CD4-positive, alpha-beta T cell (primary cell): ENCODE results near the gene SMIM38. TPM values are rescaled to one million over a fixed set of nuclear protein-coding genes. Genes with fewer than 3 reads are reported as not detected.

Experiments used
- ATAC-seq: fragments of 200-7000 bp; cut with Tn5 transposase; one replicate; pipeline ENCODE4 v1.10.0; 2022; ENCODE audit warnings: mild to moderate bottlenecking; ENCODE audit not compliant: poor library complexity
- CTCF ChIA-PET: fragments of 350-600 bp; sonication (Branson Sonifier 250); formaldehyde crosslinking; loops from one replicate; lab custom pipeline; 2021; ENCODE audit warnings: antibody characterized with exemption, inconsistent platforms; lab: Charles Lee
- POLR2A ChIA-PET: fragments of 350-600 bp; sonication (Branson Sonifier 250); formaldehyde crosslinking; loops from one replicate; lab custom pipeline; 2021; ENCODE audit warnings: antibody characterized with exemption, inconsistent platforms; lab: Charles Lee
- DNase-seq, 14 experiments: peaks; one replicate each; pipeline ENCODE4 v3.0.0-alpha.2; 2013 to 2020; ENCODE audit warnings: mixed read lengths in 2 of 14
- H3K27ac ChIP-seq, 2 donors: one replicate each; pipeline versions ENCODE4 v1.5.1 to v1.7.0; 2013; ENCODE audit warnings: low read length in 2 of 2, low read depth in 1 of 2, mild to moderate bottlenecking in 1 of 2
- H3K27me3 ChIP-seq, 2 experiments: 1 replicate in 1 of 2; 2 replicates in 1 of 2; pipeline versions ENCODE4 v1.6.1 to v1.7.0; 2013; ENCODE audit warnings: low read length in 2 of 2, control low read depth in 1 of 2, mild to moderate bottlenecking in 1 of 2, moderate library complexity in 1 of 2; ENCODE audit not compliant: insufficient read depth in 2 of 2, control insufficient read depth in 1 of 2
- H3K36me3 ChIP-seq: one replicate; pipeline ENCODE4 v1.6.1; 2013; ENCODE audit warnings: low read length, control low read depth; ENCODE audit not compliant: insufficient read depth
- H3K4me1 ChIP-seq: one replicate; pipeline ENCODE4 v1.6.1; 2013; ENCODE audit warnings: low read length, control low read depth; ENCODE audit not compliant: insufficient read depth
- H3K4me3 ChIP-seq: one replicate; pipeline ENCODE4 v1.5.1; 2013; ENCODE audit warnings: mild to moderate bottlenecking, low read length, moderate library complexity
- H3K9me3 ChIP-seq, 2 experiments: 1 replicate in 1 of 2; 2 replicates in 1 of 2; pipeline versions ENCODE4 v1.6.1 to v1.7.0; 2013; ENCODE audit warnings: low read length in 2 of 2, mild to moderate bottlenecking in 2 of 2, control low read depth in 1 of 2, moderate library complexity in 1 of 2; ENCODE audit not compliant: control insufficient read depth in 1 of 2, insufficient read depth in 1 of 2
- H3K27ac Mint-ChIP-seq: one replicate; pipeline ENCODE4 v1.8.0; 2020; ENCODE audit warnings: mixed read lengths
- H3K27me3 Mint-ChIP-seq: one replicate; pipeline ENCODE4 v1.8.0; 2021; ENCODE audit warnings: mixed read lengths
- H3K36me3 Mint-ChIP-seq: one replicate; pipeline ENCODE4 v1.8.0; 2021; ENCODE audit warnings: low read depth, mixed read lengths
- H3K4me1 Mint-ChIP-seq: one replicate; pipeline ENCODE4 v1.8.0; 2021; ENCODE audit warnings: low read depth, mixed read lengths
- H3K4me3 Mint-ChIP-seq: one replicate; pipeline ENCODE4 v1.8.0; 2020; ENCODE audit warnings: mild to moderate bottlenecking, mixed read lengths
- H3K9me3 Mint-ChIP-seq: one replicate; pipeline ENCODE4 v1.8.0; 2020; ENCODE audit warnings: mixed read lengths
- intact Hi-C, 2 experiments: fragments of 100-400 bp; cut with DNase I in 1 of 2; cut with micrococcal nuclease in 1 of 2; formaldehyde crosslinking; loops; one replicate each; pipeline versions ENCODE4 v1.15.1 to v1.9.0; 2023 to 2025; cut with DNase I, micrococcal nuclease
- total RNA-seq, 174 experiments: library from RNA in 2 of 174; stranded (reverse) in 2 of 174; gene quantifications; one replicate each; pipeline ENCODE4 v1.2.3 and lab custom pipeline; 2021 to 2026
- TF ChIP-seq, protein P1 (sequence below): fragments of 200-600 bp; IDR thresholded peaks from one replicate; pipeline ENCODE4 v1.8.0; 2022; ENCODE audit warnings: antibody characterized with exemption, mild to moderate bottlenecking

Gene SMIM38
- total RNA-seq, 2 experiments from 2014 or later = 0.08 to 0.30 TPM

DNA sequence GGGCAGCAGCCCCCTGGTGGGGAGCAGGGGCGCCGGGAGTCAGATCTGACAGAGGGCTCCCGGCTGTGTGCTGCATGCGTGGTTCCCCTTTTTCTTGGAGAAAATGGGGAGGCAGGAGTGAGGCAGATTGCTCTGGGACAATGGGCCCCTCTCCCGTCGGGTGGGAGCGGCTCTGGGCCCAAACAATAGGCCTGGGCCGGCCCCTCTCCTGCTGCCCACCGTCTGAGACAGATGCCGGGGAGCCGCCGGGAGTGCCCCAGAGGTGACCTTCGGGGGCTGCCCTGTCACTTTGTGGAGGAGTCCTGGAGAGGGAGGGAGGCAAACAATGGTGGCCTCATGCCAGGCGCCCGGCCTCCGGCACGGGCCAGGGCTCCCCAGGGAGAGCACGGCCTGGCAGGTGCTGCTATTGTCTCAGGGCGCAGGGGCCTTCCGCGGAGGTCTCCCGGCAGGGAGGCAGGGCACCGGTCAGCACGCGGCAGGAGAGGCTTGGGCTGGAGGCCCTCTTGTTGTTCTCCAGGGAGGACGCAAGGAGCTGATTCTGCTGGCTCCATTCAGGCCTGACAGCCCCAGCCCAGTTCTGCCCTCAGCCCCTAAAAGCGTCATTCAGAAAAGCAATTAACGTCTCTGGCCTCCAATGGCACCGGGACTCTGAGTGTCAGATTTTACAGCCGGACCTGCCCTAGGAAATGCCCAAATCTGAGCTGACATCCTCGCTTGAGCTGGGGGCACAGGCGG is 44.8 kb downstream of the SMIM38 start:
- Mint-ChIP-seq H3K4me1 (no peaks in the 10 kb centered on the region), H3K27me3 (no peaks in the 10 kb centered on the region), H3K27ac (no peak overlapping the region), H3K36me3 (no peaks in the 10 kb centered on the region), H3K9me3 (no peaks in the 10 kb centered on the region), H3K4me3 (no peak overlapping the region)
- ChIA-PET POLR2A (no interaction called here), CTCF (no interaction called here)
- Histone ChIP-seq H3K36me3 (no peaks in the 10 kb centered on the region), H3K9me3 (no peaks in the 10 kb centered on the region), H3K27me3 (no peaks in the 10 kb centered on the region), H3K27ac (no peak overlapping the region), H3K4me1 (no peaks in the 10 kb centered on the region), H3K4me3 (no peak overlapping the region)
- intact Hi-C loops = no loop called here
- no peak for ATAC-seq
- TF ChIP-seq, protein P1, sequence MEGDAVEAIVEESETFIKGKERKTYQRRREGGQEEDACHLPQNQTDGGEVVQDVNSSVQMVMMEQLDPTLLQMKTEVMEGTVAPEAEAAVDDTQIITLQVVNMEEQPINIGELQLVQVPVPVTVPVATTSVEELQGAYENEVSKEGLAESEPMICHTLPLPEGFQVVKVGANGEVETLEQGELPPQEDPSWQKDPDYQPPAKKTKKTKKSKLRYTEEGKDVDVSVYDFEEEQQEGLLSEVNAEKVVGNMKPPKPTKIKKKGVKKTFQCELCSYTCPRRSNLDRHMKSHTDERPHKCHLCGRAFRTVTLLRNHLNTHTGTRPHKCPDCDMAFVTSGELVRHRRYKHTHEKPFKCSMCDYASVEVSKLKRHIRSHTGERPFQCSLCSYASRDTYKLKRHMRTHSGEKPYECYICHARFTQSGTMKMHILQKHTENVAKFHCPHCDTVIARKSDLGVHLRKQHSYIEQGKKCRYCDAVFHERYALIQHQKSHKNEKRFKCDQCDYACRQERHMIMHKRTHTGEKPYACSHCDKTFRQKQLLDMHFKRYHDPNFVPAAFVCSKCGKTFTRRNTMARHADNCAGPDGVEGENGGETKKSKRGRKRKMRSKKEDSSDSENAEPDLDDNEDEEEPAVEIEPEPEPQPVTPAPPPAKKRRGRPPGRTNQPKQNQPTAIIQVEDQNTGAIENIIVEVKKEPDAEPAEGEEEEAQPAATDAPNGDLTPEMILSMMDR = no peak
- peak in 1 of 14 experiments; percentile 14 for DNase-seq

DNA sequence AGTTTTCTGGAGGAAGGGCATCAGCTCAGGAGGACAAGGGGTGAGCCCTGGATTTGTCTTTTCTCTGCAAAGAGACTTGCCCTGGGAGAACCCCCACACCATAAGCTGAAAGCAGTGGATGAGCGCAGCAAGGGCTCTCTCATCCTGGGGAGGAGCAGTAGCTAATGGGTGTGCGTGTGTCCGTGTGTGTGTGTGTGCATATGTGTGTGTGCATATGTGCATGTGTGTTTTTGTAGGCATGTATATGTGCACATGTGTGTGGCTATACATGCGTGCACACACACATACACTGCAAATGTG is 45.3 kb downstream of the SMIM38 start:
- Mint-ChIP-seq H3K9me3 (no peaks in the 10 kb centered on the region), H3K36me3 (no peaks in the 10 kb centered on the region), H3K4me3 (no peak overlapping the region), H3K27ac (no peak overlapping the region), H3K27me3 (no peaks in the 10 kb centered on the region), H3K4me1 (no peaks in the 10 kb centered on the region)
- H3K4me3 ChIP-seq = no peak overlapping the region
- intact Hi-C loops = no loop called here
- TF ChIP-seq, protein P1 = no peak
- H3K27me3 ChIP-seq = no peaks in the 10 kb centered on the region
- no peak overlapping the region for H3K27ac ChIP-seq
- no peaks in the 10 kb centered on the region for H3K36me3 ChIP-seq
- DNase-seq (peak in 1 of 14 experiments; percentile 17), ATAC-seq (no peak)
- ChIA-PET POLR2A (no interaction called here), CTCF (no interaction called here)
- no peaks in the 10 kb centered on the region for H3K4me1 ChIP-seq
- H3K9me3 ChIP-seq = no peaks in the 10 kb centered on the region

DNA sequence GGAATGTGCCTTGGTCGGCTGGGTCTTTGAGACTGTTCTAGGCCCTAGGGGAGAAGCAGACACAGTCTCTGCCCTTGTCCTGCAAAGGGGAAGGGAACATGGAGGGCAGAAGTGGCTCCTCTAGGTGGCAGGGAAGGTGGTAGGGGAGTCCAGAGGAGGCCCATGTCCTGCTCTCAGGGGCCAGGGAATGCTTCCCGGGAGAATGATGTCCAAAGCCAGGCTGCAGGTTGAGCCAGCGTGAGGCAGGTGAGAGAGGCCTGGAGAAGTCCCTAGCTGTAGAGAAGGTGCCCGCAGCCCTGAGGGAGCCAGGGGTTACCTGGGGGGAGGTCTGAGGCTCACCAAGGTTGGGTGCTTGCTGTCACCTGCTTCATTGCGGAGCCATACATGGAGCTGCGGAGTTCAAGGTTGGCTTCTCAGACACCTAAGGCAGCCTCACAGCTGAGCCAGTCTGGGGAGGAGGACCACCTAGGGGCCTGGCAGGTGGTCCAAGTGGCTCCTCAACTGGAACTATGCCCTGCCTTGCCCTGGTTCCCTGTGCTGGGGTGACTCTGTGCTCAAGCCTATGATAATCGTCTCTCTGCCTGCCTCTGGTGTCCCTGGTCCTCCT is 46.1 kb downstream of the SMIM38 start:
- no peaks in the 10 kb centered on the region for H3K27me3 ChIP-seq
- no peaks in the 10 kb centered on the region for H3K36me3 Mint-ChIP-seq
- H3K4me1 ChIP-seq = no peaks in the 10 kb centered on the region
- TF ChIP-seq, protein P1 = no peak
- no peak overlapping the region for H3K4me3 Mint-ChIP-seq
- no peak overlapping the region for H3K4me3 ChIP-seq
- intact Hi-C loops = no loop called here
- no peak overlapping the region for H3K27ac Mint-ChIP-seq
- H3K27me3 Mint-ChIP-seq = no peaks in the 10 kb centered on the region
- peak in 1 of 14 experiments; percentile 21 for DNase-seq
- H3K4me1 Mint-ChIP-seq = no peaks in the 10 kb centered on the region
- POLR2A ChIA-PET = no interaction called here
- H3K9me3 Mint-ChIP-seq = no peaks in the 10 kb centered on the region
- H3K27ac ChIP-seq = no peak overlapping the region
- no peaks in the 10 kb centered on the region for H3K36me3 ChIP-seq
- H3K9me3 ChIP-seq = no peaks in the 10 kb centered on the region
- no peak for ATAC-seq
- CTCF ChIA-PET = no interaction called here
